Astrocyte (in vitro differentiated cells and primary cell): ENCODE results near the gene CLSTN3.

Experiments
- EZH2 ChIP-seq: IDR thresholded peaks from 2 replicates; pipeline ENCODE4 v1.6.1; 2012; ENCODE audit warnings: mild to moderate bottlenecking, low read length, inconsistent platforms; ENCODE audit not compliant: insufficient read depth
- TF ChIP-seq, protein P1 (sequence below): IDR thresholded peaks from 2 replicates; pipeline ENCODE4 v1.5.1; 2011; ENCODE audit warnings: low read depth, mild to moderate bottlenecking, inconsistent platforms, low read length, moderate library complexity; ENCODE audit not compliant: insufficient read depth

DNA sequence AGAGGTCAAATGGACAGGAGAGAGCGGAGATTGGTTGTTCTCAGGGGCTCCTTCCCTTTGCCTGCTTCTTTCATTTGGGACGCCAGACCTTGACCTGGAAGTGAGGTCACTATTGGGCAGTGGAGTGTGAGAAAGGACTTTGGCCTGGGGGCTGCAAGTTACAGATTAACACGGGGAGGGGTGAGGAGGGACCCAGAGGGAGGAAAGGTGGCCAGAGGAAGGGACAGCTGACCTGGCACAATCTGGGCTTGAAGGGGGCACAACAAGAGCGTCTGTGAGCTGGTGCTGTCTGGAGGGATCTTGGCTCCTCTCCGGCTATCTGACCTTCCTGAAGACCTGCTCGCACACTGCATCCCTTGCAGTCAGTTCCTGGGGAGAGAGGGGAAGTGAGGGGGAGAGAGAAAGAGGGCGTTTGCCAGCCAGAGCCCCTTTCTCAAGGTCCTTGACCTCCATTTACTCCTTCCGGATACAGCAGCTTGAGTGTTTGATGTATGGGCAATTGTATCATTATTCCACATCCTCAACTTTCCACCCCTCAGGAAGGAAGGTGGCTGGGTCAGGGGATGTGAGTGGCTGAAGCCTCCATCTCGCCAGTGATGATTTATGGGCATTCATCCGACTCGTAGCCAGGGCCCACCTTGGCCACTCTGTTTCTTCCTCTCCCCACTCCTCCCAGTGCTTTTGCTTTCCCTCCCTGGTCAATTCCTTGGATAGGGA, 6.2 kb upstream of the CLSTN3 start:
- TF ChIP-seq, protein P1, sequence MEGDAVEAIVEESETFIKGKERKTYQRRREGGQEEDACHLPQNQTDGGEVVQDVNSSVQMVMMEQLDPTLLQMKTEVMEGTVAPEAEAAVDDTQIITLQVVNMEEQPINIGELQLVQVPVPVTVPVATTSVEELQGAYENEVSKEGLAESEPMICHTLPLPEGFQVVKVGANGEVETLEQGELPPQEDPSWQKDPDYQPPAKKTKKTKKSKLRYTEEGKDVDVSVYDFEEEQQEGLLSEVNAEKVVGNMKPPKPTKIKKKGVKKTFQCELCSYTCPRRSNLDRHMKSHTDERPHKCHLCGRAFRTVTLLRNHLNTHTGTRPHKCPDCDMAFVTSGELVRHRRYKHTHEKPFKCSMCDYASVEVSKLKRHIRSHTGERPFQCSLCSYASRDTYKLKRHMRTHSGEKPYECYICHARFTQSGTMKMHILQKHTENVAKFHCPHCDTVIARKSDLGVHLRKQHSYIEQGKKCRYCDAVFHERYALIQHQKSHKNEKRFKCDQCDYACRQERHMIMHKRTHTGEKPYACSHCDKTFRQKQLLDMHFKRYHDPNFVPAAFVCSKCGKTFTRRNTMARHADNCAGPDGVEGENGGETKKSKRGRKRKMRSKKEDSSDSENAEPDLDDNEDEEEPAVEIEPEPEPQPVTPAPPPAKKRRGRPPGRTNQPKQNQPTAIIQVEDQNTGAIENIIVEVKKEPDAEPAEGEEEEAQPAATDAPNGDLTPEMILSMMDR = no peak
- no peak for TF ChIP-seq EZH2
